HepG2 (cell line): ENCODE results near the gene PTCD2. TPM values are rescaled to one million over a fixed set of nuclear protein-coding genes. Genes with fewer than 3 reads are reported as not detected.

ENCODE experiments used
- ATF4 ChIP-seq, 2 experiments: fragments of 450-650 bp in 1 of 2; sonication (generic) in 1 of 2; formaldehyde crosslinking; IDR thresholded peaks; 2 replicates each; pipeline versions ENCODE4 v1.5.0 to v1.8.0; 2020 to 2022; ENCODE audit warnings: mild to moderate bottlenecking in 1 of 2, missing genetic modification reagents in 1 of 2
- BCL6 ChIP-seq: IDR thresholded peaks from 2 replicates; pipeline ENCODE4 v1.6.1; 2016; ENCODE audit warnings: missing genetic modification reagents, missing compliant biosample characterization
- CEBPG ChIP-seq: IDR thresholded peaks from 2 replicates; pipeline ENCODE4 v1.6.1; 2016
- CHD2 ChIP-seq: IDR thresholded peaks from 2 replicates; pipeline ENCODE4 v1.6.1; 2011; ENCODE audit warnings: low read depth, low read length, improper control_type of control experiment
- FOXJ3 ChIP-seq: sonication (generic); formaldehyde crosslinking; IDR thresholded peaks from 2 replicates; pipeline ENCODE4 v1.4.0; 2020; ENCODE audit warnings: missing genetic modification reagents, mild to moderate bottlenecking, borderline replicate concordance
- ISL2 ChIP-seq: sonication (generic); formaldehyde crosslinking; IDR thresholded peaks from 2 replicates; pipeline ENCODE4 v1.5.0; 2020; ENCODE audit warnings: missing genetic modification reagents
- MED1 ChIP-seq: sonication (generic); formaldehyde crosslinking; IDR thresholded peaks from 2 replicates; pipeline ENCODE4 v1.4.0; 2020; ENCODE audit warnings: missing genetic modification reagents
- NCOA2 ChIP-seq: sonication (generic); formaldehyde crosslinking; IDR thresholded peaks from 2 replicates; pipeline ENCODE4 v1.8.0; 2022; ENCODE audit warnings: inconsistent platforms
- NFKB2 ChIP-seq: sonication (generic); formaldehyde crosslinking; IDR thresholded peaks from 2 replicates; pipeline ENCODE4 v1.4.0; 2020; ENCODE audit warnings: missing genetic modification reagents, borderline replicate concordance
- ZNF784 ChIP-seq: sonication (generic); formaldehyde crosslinking; IDR thresholded peaks from 2 replicates; pipeline ENCODE4 v1.5.1; 2020; ENCODE audit warnings: missing genetic modification reagents, mild to moderate bottlenecking, borderline replicate concordance
- polyA plus RNA-seq, 8 experiments: library from polyadenylated mRNA; depleted of rRNA in 3 of 8; stranded (reverse) in 7 of 8; unstranded in 1 of 8; fragments of >200 nt; fragmentation: Illumina TruSeq in 4 of 8; extraction: Trizol in 4 of 8; gene quantifications; 2 replicates each; pipeline versions ENCODE4 v1.2.1 to v1.2.3, GENCODE V29; 2011 to 2016; ENCODE audit warnings: low read depth in 4 of 8, missing spikeins in 1 of 8, mixed read lengths in 1 of 8; ENCODE audit not compliant: insufficient read depth in 1 of 8
- total RNA-seq, 5 experiments: library from RNA; depleted of rRNA; stranded (reverse); fragments of >200 nt; fragmentation: Illumina TruSeq; extraction: Trizol; gene quantifications; 2 replicates each; pipeline ENCODE4 v1.2.3, GENCODE V29; 2016; ENCODE audit warnings: low read depth in 1 of 5
- TF ChIP-seq, protein P1 (sequence below): sonication (generic); formaldehyde crosslinking; IDR thresholded peaks from 2 replicates; pipeline ENCODE4 v1.5.0; 2020; ENCODE audit warnings: mild to moderate bottlenecking, missing genetic modification reagents, moderate library complexity
- TF ChIP-seq, protein P2 (sequence below): sonication (generic); formaldehyde crosslinking; IDR thresholded peaks from 2 replicates; pipeline ENCODE4 v1.5.1; 2020; ENCODE audit warnings: mild to moderate bottlenecking, missing genetic modification reagents, borderline replicate concordance

PTCD2 gene
- total and polyA plus RNA-seq, 2 of the 13 experiments (the other 11 are each of a cell fraction or from before 2014, with no cell fraction given) = 5.3 to 6.4 TPM

DNA sequence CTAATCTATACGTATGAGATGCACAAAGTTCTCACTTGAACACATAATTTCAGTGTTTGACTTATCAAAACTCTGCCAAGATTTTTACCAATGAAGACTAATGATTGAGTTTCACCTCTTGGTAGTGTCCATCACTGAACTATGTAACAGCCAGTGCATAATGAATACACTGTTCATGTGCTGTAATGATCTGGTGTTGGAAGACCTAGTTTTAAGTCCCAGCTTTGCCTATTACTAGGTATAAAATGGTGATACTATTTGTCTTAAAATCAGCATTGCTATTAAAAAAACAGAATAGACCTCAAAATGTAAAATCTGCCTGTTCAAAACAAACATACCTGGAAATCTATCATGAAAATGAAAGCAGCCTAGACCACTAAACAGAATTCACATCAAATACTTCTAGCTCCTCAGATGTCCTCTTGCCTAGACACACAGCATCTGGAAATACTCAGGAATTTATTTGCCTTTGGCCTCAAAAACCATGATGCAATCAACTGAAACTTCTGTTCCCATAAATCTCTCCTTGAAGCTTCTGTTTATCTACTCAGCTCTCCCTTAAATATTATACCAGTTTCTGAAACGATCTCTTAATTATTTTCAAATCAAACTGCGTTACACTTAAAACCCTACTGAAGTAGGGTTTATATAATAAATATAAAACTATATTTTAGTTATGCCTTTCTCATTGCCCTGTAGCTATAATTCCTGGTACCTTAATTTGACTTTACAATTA, 38.2 kb upstream of the PTCD2 start (continued):
- TF ChIP-seq MED1 (CRISPR knock-in tag) (0 out of 2 replicates have a peak, but pooled peaks have one; percentile 33), BCL6 (CRISPR knock-in tag) (peak; percentile 43; the same call in 1 of the 2 replicates), ISL2 (CRISPR knock-in tag) (no peak), CEBPG (CRISPR knock-in tag) (peak; percentile 92), NCOA2 (0 out of 2 replicates have a peak, but pooled peaks have one; percentile 26), ZNF784 (no peak), NFKB2 (CRISPR knock-in tag) (no peak), CHD2 (no peak), ATF4 (CRISPR knock-in tag; IDR thresholded peaks at IDR 0.05) (peak; percentile 62 to 99; a peak in 3 of 4 replicates), FOXJ3 (peak; percentile 25; the same call in 1 of the 2 replicates)
- TF ChIP-seq, protein P1, sequence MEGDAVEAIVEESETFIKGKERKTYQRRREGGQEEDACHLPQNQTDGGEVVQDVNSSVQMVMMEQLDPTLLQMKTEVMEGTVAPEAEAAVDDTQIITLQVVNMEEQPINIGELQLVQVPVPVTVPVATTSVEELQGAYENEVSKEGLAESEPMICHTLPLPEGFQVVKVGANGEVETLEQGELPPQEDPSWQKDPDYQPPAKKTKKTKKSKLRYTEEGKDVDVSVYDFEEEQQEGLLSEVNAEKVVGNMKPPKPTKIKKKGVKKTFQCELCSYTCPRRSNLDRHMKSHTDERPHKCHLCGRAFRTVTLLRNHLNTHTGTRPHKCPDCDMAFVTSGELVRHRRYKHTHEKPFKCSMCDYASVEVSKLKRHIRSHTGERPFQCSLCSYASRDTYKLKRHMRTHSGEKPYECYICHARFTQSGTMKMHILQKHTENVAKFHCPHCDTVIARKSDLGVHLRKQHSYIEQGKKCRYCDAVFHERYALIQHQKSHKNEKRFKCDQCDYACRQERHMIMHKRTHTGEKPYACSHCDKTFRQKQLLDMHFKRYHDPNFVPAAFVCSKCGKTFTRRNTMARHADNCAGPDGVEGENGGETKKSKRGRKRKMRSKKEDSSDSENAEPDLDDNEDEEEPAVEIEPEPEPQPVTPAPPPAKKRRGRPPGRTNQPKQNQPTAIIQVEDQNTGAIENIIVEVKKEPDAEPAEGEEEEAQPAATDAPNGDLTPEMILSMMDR (CRISPR knock-in tag) = no peak
- TF ChIP-seq, protein P2, sequence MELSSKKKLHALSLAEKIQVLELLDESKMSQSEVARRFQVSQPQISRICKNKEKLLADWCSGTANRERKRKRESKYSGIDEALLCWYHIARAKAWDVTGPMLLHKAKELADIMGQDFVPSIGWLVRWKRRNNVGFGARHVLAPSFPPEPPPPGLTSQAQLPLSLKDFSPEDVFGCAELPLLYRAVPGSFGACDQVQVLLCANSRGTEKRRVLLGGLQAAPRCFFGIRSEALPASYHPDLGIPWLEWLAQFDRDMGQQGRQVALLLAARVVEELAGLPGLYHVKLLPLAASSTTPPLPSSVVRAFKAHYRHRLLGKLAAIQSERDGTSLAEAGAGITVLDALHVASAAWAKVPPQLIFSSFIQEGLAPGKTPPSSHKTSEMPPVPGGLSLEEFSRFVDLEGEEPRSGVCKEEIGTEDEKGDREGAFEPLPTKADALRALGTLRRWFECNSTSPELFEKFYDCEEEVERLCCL = no peak
